ENCODE data around the gene STMP1.

Gene STMP1

DNA sequence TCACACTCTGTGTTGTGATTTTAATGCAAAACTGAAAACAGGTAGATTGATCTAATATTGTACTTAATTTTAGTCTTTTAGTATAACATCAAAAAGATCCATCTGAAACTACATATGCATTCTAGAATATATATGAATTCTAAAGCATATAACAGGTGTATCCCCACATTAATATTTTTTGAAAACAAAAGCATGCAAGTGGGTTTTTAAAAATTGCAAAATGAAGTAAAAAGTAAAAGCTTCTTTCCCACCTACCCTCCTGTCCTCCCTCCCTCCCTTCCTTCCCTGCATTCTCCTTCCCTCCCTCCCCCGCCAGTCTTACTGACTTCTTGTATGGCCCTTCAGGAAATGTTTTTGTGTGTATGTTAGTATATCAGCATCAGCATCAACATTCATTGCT, 14.6 kb upstream of the STMP1 start:
- no peak overlapping the region for H3K4me3 ChIP-seq (ENCODE audit: low read length)
- H3K36me3 ChIP-seq (ENCODE audit: control insufficient read depth, insufficient read depth, low read length) = peaks cover 3% of the 10 kb centered on the region
- H3K27me3 ChIP-seq (ENCODE audit: control insufficient read depth, insufficient read depth, low read length) = no peaks in the 10 kb centered on the region
- no peak overlapping the region for H3K9ac ChIP-seq (ENCODE audit: low read length)
- H3K4me1 ChIP-seq (ENCODE audit: control insufficient read depth, insufficient read depth, low read length) = no peaks in the 10 kb centered on the region
- no peaks in the 10 kb centered on the region for H3K9me3 ChIP-seq (ENCODE audit: control insufficient read depth, low read length)

DNA sequence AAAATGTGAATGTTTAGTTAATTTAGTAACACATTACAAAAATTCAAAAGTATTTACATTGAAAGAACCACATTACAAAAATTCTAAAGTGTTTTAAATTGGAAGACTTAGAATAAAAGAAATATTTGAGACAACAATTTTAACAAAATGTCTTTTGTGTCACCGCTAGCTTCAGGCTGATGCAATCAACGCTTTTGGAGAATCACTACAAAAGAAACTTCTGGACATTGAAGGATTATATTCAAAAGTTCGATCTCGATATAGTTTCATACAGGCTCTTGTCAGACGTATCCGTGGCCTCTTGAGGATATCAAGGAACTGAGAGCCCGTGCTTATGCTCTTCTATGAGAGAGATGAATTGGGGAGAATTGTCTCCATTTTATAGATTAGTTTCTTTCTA, 14.1 kb upstream of the STMP1 start:
- Histone ChIP-seq H3K36me3 (ENCODE audit: control insufficient read depth, insufficient read depth, low read length) (peaks cover 3% of the 10 kb centered on the region), H3K27me3 (ENCODE audit: control insufficient read depth, insufficient read depth, low read length) (no peaks in the 10 kb centered on the region), H3K4me1 (ENCODE audit: control insufficient read depth, insufficient read depth, low read length) (no peaks in the 10 kb centered on the region), H3K9ac (ENCODE audit: low read length) (no peak overlapping the region), H3K9me3 (ENCODE audit: control insufficient read depth, low read length) (no peaks in the 10 kb centered on the region), H3K4me3 (ENCODE audit: low read length) (no peak overlapping the region)

DNA sequence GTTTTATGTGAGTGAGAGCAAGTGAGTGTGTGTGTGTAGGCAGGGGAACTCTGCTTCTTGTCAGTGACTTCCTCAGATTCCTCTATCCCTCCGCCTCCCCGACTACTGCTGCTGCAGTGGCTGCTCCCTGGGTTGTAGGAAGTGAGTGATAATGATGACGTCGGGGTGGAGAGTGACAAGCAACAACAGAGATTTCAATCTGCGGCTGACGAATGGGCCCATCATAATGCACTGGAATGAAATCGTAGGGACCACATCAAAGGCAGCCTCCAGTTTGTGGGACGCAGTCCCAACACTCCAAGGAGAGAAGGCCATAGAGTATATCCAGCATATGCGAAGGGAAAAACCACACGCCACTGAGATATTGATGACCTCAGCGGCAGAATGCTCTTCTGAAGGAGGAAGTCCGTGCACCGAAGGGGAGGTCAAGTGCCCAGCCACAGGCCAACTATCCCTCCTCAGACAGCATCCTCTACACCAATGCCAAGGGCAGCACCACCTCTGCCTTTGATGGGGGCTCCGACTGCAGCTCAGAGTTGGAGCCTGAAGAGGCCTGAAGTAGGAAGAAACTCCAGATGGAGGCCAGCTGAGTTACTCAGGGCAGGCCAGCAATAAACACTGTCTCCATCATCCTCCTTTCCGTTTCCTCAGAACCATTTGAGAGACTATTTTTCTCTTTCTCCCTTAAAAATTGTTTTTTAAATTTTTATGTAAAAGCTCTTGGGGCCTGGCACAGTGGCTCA, 11.3 kb upstream of the STMP1 start:
- no peak overlapping the region for H3K4me3 ChIP-seq (ENCODE audit: low read length)
- no peaks in the 10 kb centered on the region for H3K9me3 ChIP-seq (ENCODE audit: control insufficient read depth, low read length)
- H3K9ac ChIP-seq (ENCODE audit: low read length) = no peak overlapping the region
- no peaks in the 10 kb centered on the region for H3K36me3 ChIP-seq (ENCODE audit: control insufficient read depth, insufficient read depth, low read length)
- H3K4me1 ChIP-seq (ENCODE audit: control insufficient read depth, insufficient read depth, low read length) = no peaks in the 10 kb centered on the region
- H3K27me3 ChIP-seq (ENCODE audit: control insufficient read depth, insufficient read depth, low read length) = no peaks in the 10 kb centered on the region

DNA sequence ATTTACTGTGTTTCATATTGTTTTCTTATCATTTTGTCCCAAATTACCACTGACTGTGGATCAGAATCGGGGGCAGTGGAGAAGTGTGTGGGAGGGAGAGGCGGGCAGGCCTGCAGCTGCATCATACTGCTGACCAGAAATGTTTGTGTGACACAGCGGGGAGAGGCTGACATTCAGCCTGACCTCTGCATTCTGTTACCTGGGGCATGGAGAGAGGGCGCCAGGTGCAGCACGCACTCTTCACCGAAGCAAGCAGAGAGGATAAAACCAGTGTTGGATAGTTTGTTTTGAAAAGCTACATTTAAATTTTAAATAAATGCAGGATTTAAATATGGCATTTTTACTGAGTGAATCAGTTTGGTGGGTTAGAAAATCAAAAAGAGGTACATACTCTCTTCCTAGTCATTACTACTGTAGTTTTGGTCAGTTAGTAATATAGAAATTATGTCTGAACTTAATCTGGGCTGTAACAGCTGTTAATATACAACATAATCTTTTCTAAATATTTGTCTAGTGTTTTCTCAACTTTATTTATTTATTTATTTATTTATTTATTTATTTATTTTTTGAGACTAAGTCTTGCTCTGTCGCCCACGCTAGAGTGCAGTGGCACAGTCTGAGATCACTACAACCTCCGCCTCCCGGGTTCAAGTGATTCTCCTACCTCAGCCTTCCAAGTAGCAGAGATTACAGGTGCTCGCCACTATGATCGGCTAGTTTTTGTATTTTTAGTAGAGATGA, 8.8 kb upstream of the STMP1 start:
- H3K9ac ChIP-seq (ENCODE audit: low read length) = no peak overlapping the region
- no peaks in the 10 kb centered on the region for H3K27me3 ChIP-seq (ENCODE audit: control insufficient read depth, insufficient read depth, low read length)
- no peak overlapping the region for H3K4me3 ChIP-seq (ENCODE audit: low read length)
- H3K36me3 ChIP-seq (ENCODE audit: control insufficient read depth, insufficient read depth, low read length) = no peaks in the 10 kb centered on the region
- no peaks in the 10 kb centered on the region for H3K9me3 ChIP-seq (ENCODE audit: control insufficient read depth, low read length)
- H3K4me1 ChIP-seq (ENCODE audit: control insufficient read depth, insufficient read depth, low read length) = no peaks in the 10 kb centered on the region

DNA sequence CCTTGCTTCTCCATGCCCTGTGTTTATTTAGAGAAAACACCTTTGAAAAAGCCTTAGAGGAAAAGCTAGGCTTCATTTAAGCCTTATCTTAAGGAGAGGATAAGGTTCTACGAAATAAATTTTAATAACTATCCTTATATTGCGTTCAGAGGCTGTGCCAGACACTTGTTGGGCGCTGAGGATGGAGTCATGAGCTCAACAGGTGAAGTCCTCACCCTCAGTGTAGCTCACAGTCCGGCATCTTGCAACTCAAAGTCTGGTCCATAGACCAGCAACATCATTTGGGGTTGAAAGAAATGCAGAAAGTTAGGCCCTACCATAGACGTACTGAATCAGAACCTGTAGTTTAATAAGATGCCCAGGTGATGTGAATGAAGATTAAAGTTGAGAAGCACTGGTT, 3.8 kb upstream of the STMP1 start:
- Histone ChIP-seq H3K27me3 (ENCODE audit: control insufficient read depth, insufficient read depth, low read length) (no peaks in the 10 kb centered on the region), H3K4me3 (ENCODE audit: low read length) (no peak overlapping the region), H3K4me1 (ENCODE audit: control insufficient read depth, insufficient read depth, low read length) (no peaks in the 10 kb centered on the region), H3K9me3 (ENCODE audit: control insufficient read depth, low read length) (no peaks in the 10 kb centered on the region), H3K36me3 (ENCODE audit: control insufficient read depth, insufficient read depth, low read length) (no peaks in the 10 kb centered on the region), H3K9ac (ENCODE audit: low read length) (no peak overlapping the region)

DNA sequence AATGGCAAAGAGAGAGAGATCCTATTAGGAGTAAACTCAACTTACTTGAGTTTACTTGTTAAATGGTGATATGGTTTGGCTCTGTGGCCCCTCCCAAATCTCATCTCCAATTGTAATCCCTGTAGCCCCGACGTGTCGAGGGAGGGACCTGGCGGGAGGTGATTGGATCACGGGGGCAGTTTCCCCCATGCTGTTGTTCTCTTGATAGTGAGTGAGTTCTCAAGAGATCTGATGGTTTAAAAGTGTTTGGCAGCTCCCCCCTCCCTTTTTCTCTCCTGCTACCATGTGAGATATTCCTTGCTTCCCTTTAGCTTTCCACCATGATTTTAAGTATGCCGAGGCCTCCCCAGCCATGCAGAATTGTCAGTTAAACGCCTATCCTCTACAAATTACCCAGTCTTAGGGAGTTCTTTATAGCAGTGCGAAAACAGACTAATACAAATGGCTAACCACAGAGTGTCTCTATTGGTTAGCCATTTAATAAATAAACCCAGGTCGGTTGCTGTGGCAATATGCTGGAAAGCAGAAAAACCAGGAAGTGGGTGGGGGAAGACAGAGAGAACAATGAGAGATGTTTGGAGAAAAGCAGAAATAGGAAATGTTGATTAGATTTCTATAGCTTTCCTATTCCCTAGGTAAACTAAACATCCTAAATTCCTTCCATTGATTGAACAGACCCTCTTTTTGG, 3.0 kb upstream of the STMP1 start:
- H3K27me3 ChIP-seq (ENCODE audit: control insufficient read depth, insufficient read depth, low read length) = no peaks in the 10 kb centered on the region
- H3K9ac ChIP-seq (ENCODE audit: low read length) = no peak overlapping the region
- H3K4me1 ChIP-seq (ENCODE audit: control insufficient read depth, insufficient read depth, low read length) = no peaks in the 10 kb centered on the region
- H3K9me3 ChIP-seq (ENCODE audit: control insufficient read depth, low read length) = no peaks in the 10 kb centered on the region
- no peak overlapping the region for H3K4me3 ChIP-seq (ENCODE audit: low read length)
- H3K36me3 ChIP-seq (ENCODE audit: control insufficient read depth, insufficient read depth, low read length) = no peaks in the 10 kb centered on the region

DNA sequence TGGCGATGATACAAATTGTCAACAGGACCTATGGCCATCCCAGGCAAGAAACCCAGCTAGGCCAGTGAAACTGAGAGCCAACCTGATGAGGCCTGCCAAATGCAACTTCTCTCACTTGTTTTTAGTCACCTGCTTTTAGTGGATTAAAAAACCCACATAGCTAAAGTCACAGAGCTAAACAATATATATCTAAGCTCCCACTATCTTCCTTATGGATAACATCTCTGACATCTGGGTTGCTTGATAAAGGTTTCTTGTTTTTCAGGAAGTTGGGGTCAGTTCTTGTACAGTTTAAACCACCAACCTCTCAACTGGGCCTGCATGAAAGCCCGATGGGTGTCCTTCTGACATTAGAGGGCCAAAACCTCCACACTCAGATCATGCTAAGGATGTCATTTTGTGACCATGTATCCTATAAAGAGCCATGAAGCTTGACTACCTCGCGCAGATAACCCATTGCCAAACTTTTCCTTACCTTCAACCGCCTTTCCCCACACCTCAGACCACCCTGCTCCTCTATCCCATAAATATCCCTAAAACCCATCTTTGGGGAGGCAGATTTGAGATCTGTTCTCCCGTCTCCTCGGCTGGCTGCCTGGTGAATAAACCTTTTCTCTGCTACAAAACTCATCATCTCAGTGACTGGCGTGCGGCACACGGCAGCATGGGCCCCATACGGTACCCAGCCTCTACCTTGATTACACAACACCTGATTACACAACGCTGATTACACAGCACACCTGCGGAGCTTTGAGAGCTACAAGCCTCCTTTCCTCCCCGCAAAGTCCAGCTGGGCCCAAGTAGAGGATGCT, 797 bp upstream of the STMP1 start:
- peak overlapping the region; percentile 100 for H3K4me3 ChIP-seq (ENCODE audit: low read length)
- H3K9ac ChIP-seq (ENCODE audit: low read length) = peak overlapping the region; percentile 96
- H3K27me3 ChIP-seq (ENCODE audit: control insufficient read depth, insufficient read depth, low read length) = no peaks in the 10 kb centered on the region
- H3K36me3 ChIP-seq (ENCODE audit: control insufficient read depth, insufficient read depth, low read length) = no peaks in the 10 kb centered on the region
- no peaks in the 10 kb centered on the region for H3K9me3 ChIP-seq (ENCODE audit: control insufficient read depth, low read length)
- H3K4me1 ChIP-seq (ENCODE audit: control insufficient read depth, insufficient read depth, low read length) = no peaks in the 10 kb centered on the region

DNA sequence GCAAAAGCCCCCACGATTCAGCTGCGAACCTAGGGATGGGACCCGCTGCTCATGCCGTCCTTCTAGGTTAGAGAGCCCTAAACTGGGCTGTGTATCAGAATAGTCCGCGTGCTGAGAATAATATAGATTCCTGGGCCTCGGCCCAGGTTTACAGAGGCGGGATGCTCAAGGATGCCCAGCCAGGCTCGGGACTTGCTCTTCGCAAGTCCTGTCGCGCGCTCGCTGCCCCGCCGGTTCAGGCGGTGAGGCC, 266 bp upstream of the STMP1 start:
- H3K27me3 ChIP-seq (ENCODE audit: control insufficient read depth, insufficient read depth, low read length) = no peaks in the 10 kb centered on the region
- H3K4me1 ChIP-seq (ENCODE audit: control insufficient read depth, insufficient read depth, low read length) = no peaks in the 10 kb centered on the region
- H3K9me3 ChIP-seq (ENCODE audit: control insufficient read depth, low read length) = no peaks in the 10 kb centered on the region
- peak overlapping the region; percentile 100 for H3K4me3 ChIP-seq (ENCODE audit: low read length)
- no peaks in the 10 kb centered on the region for H3K36me3 ChIP-seq (ENCODE audit: control insufficient read depth, insufficient read depth, low read length)
- H3K9ac ChIP-seq (ENCODE audit: low read length) = peak overlapping the region; percentile 96

DNA sequence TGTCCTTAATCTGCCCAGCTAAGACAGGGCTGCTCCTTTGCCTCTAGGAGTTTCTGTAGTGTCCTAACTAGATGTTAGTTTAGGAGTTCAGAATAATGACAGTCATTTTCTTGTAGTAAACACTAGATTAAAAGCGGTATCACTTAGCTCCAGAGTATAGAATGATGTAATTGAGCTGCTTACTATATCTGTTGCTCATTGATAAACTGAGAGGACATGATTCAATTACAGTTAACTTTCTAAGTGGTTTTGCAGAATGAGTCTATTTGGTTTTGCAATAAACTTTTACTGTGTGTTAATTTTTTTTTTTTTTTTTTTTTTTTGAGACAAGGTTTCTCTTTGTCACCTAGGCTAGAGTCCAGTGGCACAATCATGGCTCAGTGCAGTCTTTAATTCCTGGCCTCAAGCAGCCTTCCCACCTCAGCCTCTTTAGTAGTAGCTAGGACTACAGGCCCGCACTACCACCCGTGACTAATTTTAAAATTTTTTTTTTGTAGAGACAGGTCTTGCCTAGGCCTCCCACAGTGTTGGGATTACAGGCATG, 1.8 kb downstream of the STMP1 start:
- H3K36me3 ChIP-seq (ENCODE audit: control insufficient read depth, insufficient read depth, low read length) = no peaks in the 10 kb centered on the region
- no peaks in the 10 kb centered on the region for H3K27me3 ChIP-seq (ENCODE audit: control insufficient read depth, insufficient read depth, low read length)
- H3K4me1 ChIP-seq (ENCODE audit: control insufficient read depth, insufficient read depth, low read length) = no peaks in the 10 kb centered on the region
- H3K9me3 ChIP-seq (ENCODE audit: control insufficient read depth, low read length) = no peaks in the 10 kb centered on the region
- no peak overlapping the region for H3K9ac ChIP-seq (ENCODE audit: low read length)
- H3K4me3 ChIP-seq (ENCODE audit: low read length) = no peak overlapping the region

DNA sequence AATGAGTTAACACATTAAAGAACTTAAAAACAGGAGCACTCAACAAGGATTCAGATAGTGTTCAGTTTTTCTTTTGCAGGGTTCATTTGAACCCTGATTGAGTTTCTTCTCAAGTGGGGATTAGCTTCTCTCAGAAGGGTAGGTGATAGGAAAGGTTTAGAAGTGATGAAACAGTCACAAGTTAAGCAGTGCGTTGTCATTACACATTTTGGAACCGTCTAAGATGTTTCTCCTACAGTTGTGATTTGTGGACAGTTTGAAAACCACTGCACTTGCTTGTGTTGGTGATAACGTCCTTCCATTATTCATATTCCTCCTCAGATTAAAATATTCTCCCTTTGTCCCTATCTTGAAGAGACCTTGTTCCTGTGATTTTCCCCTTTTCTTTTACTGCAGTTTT, 2.7 kb downstream of the STMP1 start:
- H3K4me1 ChIP-seq (ENCODE audit: control insufficient read depth, insufficient read depth, low read length) = no peaks in the 10 kb centered on the region
- no peaks in the 10 kb centered on the region for H3K36me3 ChIP-seq (ENCODE audit: control insufficient read depth, insufficient read depth, low read length)
- no peak overlapping the region for H3K4me3 ChIP-seq (ENCODE audit: low read length)

DNA sequence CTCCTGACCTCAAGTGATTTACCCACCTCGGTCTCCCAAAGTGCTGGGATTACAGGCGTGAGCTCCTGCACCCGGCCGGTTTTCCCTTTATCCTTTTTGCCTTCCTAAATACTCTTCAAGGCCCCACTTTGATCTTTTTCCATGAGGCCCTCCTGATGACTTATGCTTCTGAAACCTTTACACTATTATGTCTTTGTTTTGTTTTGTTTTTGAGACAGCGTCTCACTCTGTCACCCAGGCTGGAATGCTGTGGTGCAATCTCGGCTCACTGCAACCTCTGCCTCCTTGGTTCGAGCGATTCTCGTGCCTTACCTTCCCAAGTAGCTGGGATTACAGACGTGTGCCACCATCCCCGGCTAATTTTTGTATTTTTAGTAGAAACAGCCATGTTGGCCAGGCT, 3.8 kb downstream of the STMP1 start:
- Histone ChIP-seq H3K9me3 (ENCODE audit: control insufficient read depth, low read length) (no peaks in the 10 kb centered on the region), H3K27me3 (ENCODE audit: control insufficient read depth, insufficient read depth, low read length) (no peaks in the 10 kb centered on the region), H3K36me3 (ENCODE audit: control insufficient read depth, insufficient read depth, low read length) (no peaks in the 10 kb centered on the region), H3K4me1 (ENCODE audit: control insufficient read depth, insufficient read depth, low read length) (no peaks in the 10 kb centered on the region), H3K9ac (ENCODE audit: low read length) (no peak overlapping the region), H3K4me3 (ENCODE audit: low read length) (no peak overlapping the region)

More for the DNA sequence above, 2.7 kb downstream of the STMP1 start:
- Histone ChIP-seq H3K9ac (ENCODE audit: low read length) (no peak overlapping the region), H3K9me3 (ENCODE audit: control insufficient read depth, low read length) (no peaks in the 10 kb centered on the region), H3K27me3 (ENCODE audit: control insufficient read depth, insufficient read depth, low read length) (no peaks in the 10 kb centered on the region)
